Stimulated activated naive CD8-positive, alpha-beta T cell treated with anti-CD3 and anti-CD28 coated beads, Interleukin-15, amount 100 ng/mL, for 72 hours (primary cell): Measurements from ENCODE around the gene VMP1.
A peak's percentile ranks its signal among the peaks of the same experiment; 100 is the strongest.
"Not testable (repeated sequence)": the region's sequence is repeated elsewhere in the genome, so short reads cannot be mapped to it uniquely, and the experiment has no call there.

Source experiments
- ATAC-seq: fragments of 150-1000 bp; cut with Tn5 transposase; 2 replicates; pipeline ENCODE4 v1.10.0; 2021; ENCODE audit warnings: mild to moderate bottlenecking, moderate library complexity
- DNase-seq, 2 donors: peaks; one replicate each; pipeline ENCODE4 v3.0.0; 2021 to 2022
- H3K27ac Mint-ChIP-seq, 2 donors: one replicate each; pipeline ENCODE4 v1.8.0; 2022; ENCODE audit warnings: mild to moderate bottlenecking in 2 of 2, mixed read lengths in 2 of 2, moderate library complexity in 2 of 2
- H3K27me3 Mint-ChIP-seq: one replicate; pipeline ENCODE4 v1.8.0; 2022; ENCODE audit warnings: mixed read lengths
- H3K4me1 Mint-ChIP-seq: one replicate; pipeline ENCODE4 v1.8.0; 2022; ENCODE audit warnings: mild to moderate bottlenecking, mixed read lengths
- H3K4me3 Mint-ChIP-seq, 2 donors: one replicate each; pipeline ENCODE4 v1.8.0; 2022; ENCODE audit warnings: mild to moderate bottlenecking in 2 of 2, mixed read lengths in 2 of 2, moderate library complexity in 1 of 2
- H3K9me3 Mint-ChIP-seq, 2 donors: one replicate each; pipeline ENCODE4 v1.8.0; 2022; ENCODE audit warnings: mixed read lengths in 2 of 2

VMP1 gene

GRCh38 chr17:59815965-59816364, 108.5 kb downstream of the VMP1 start:
- Mint-ChIP-seq H3K4me3 (no peak overlapping the region), H3K27me3 (no peaks in the 10 kb centered on the region), H3K9me3 (no peaks in the 10 kb centered on the region), H3K4me1 (peaks cover 26% of the 10 kb centered on the region), H3K27ac (no peak overlapping the region)
- ATAC-seq (no peak), DNase-seq (no peak)

GRCh38 chr17:59825533-59826322, 118.3 kb downstream of the VMP1 start:
- ATAC-seq = peak; percentile 75
- peaks cover 75% of the 10 kb centered on the region for H3K4me1 Mint-ChIP-seq
- H3K27ac Mint-ChIP-seq = peak overlapping the region; percentile 99 to 100
- H3K9me3 Mint-ChIP-seq = no peaks in the 10 kb centered on the region
- peak overlapping the region; percentile 77 to 92 for H3K4me3 Mint-ChIP-seq
- no peaks in the 10 kb centered on the region for H3K27me3 Mint-ChIP-seq
- peak in 1 of 2 donors; percentile 70 for DNase-seq

- H3K27ac Mint-ChIP-seq = peak overlapping the region; percentile 99 to 100
- peaks cover 84% of the 10 kb centered on the region for H3K4me1 Mint-ChIP-seq
- DNase-seq = no peak
- peak overlapping the region; percentile 77 to 92 for H3K4me3 Mint-ChIP-seq
- ATAC-seq = no peak
- H3K27me3 Mint-ChIP-seq = no peaks in the 10 kb centered on the region
- no peaks in the 10 kb centered on the region for H3K9me3 Mint-ChIP-seq
Measured at GRCh38 chr17:59826706-59827453, 119.4 kb downstream of the VMP1 start.

DNA sequence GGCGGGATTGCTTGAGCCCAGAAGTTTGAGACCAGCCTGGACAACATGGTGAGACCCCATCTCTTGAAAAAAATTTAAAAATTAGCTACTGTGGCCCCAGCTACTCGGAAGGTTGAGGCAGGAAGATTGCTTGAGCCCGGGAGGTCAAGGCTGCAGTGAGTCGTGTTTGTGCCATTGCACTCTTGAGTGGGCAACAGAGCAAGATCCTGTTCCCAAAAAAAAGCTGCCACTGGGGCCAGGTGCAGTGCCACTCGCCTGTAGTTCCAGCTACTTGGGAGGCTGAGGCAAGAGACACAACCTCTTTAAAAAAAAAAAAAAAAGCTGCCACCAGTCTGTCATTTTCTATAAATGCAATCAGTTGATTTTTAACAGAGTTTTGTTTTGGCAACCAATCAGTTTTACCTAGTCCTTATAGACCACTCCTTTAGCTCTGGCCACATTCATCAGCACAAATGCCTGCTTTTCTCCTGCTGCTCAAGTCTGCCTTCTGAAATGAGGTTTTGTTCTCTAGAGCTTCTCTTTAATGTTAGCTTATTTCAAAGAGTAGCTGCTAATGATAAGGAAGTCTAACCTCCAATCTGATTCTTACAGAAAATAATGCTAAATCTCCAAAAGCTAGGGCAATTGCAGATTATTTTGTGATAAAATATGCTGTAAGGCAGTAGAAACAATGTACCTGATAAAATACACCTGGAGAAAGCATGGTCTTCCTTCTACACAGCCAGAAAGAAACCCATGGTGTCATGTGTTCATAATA, 120.4 kb downstream of the VMP1 start:
- no peaks in the 10 kb centered on the region for H3K9me3 Mint-ChIP-seq
- ATAC-seq (no peak), DNase-seq (no peak)
- peak overlapping the region; percentile 99 to 100 for H3K27ac Mint-ChIP-seq
- H3K4me3 Mint-ChIP-seq = peak overlapping the region; percentile 77 to 92
- H3K27me3 Mint-ChIP-seq = no peaks in the 10 kb centered on the region
- peaks cover 87% of the 10 kb centered on the region for H3K4me1 Mint-ChIP-seq

DNA sequence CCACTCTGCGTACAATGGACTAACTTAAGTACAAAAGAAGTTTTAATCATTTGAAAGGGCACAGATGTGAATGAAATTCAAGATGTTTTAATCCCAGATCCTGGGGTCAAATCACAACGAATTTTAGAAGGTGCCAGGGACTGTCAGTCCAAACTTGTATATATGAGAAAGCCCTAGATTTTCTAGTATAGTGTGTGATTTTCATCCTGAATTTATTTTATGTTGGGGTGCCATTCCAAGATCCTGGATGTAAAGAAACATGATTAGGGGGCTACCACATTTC, 121.0 kb downstream of the VMP1 start:
- DNase-seq (no peak), ATAC-seq (no peak)
- Mint-ChIP-seq H3K4me3 (peak overlapping the region; percentile 77 to 92), H3K4me1 (peaks cover 90% of the 10 kb centered on the region), H3K9me3 (no peaks in the 10 kb centered on the region), H3K27me3 (no peaks in the 10 kb centered on the region), H3K27ac (peak overlapping the region; percentile 99 to 100)

DNA sequence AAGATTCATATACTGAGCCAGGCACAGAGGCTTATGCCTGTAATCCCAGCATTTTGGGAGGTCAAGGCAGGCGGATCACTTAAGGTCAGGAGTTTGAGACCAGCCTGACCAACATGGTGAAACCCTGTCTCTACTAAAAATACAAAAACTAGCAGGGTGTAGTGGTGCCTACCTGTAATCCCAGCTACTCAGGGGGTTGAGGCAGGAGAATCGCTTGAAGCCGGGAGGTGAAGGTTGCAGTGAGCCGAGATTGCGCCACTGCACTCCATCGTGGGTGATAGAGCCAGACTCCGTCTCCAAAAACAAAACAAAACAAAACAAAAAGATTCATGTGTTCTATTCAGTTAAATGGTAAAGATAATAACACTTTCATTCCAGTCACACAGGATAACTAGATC, 121.4 kb downstream of the VMP1 start:
- not testable (repeated sequence) for DNase-seq, H3K9me3 Mint-ChIP-seq, H3K27me3 Mint-ChIP-seq
- Mint-ChIP-seq H3K4me1 (peaks cover 90% of the 10 kb centered on the region), H3K27ac (peak overlapping the region; percentile 99 to 100), H3K4me3 (peak overlapping the region; percentile 77 to 92)
- peak; percentile 3 for ATAC-seq

DNA sequence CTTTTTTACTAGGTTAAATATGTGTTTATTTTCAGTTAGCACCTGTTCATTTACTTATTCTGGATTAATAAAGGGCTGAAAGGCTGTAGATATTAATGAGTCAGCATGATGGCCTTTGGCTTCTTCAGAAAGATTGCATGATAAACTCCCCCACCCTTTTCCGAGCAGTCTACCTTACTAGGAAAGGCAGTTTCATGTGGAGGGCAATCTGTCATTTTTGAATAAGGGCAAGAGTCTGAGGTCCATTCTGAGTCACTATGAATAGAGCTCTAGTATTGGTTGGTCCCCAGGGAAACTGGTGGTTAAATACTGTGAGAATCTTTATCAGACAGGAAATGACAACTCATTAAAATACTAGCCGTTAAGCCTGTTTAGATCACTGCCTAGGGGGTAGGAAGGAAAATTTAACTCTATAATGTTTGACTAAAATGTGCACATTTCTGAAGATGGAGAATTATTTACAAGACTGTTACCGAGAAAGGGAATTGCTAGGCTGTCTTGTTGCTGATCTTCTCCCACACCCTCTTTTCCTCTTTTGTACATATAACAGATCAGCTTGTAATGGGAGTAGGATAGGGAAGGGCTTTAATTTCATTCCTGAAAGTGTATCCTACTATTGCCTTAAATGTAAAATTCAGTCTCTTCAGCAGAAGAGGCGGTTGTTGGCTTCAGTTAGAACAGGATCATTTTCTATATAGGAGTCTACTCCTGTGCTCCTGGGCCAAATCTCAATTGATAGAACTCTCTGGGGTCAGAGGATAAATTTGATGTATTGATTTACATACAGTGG, 122.0 kb downstream of the VMP1 start:
- H3K4me1 Mint-ChIP-seq = peaks cover 89% of the 10 kb centered on the region
- H3K4me3 Mint-ChIP-seq = peak overlapping the region; percentile 77 to 92
- peak in 1 of 2 donors; percentile 79 for DNase-seq
- ATAC-seq = peak; percentile 88
- H3K9me3 Mint-ChIP-seq = no peaks in the 10 kb centered on the region
- H3K27me3 Mint-ChIP-seq = no peaks in the 10 kb centered on the region
- peak overlapping the region; percentile 99 to 100 for H3K27ac Mint-ChIP-seq

- Mint-ChIP-seq H3K27me3 (no peaks in the 10 kb centered on the region), H3K27ac (peak overlapping the region; percentile 99 to 100), H3K4me3 (peak overlapping the region; percentile 77 to 92), H3K9me3 (no peaks in the 10 kb centered on the region), H3K4me1 (peaks cover 87% of the 10 kb centered on the region)
- DNase-seq (peak in 1 of 2 donors; percentile 53), ATAC-seq (no peak)
Measured at GRCh38 chr17:59830007-59830630, 122.7 kb downstream of the VMP1 start.

DNA sequence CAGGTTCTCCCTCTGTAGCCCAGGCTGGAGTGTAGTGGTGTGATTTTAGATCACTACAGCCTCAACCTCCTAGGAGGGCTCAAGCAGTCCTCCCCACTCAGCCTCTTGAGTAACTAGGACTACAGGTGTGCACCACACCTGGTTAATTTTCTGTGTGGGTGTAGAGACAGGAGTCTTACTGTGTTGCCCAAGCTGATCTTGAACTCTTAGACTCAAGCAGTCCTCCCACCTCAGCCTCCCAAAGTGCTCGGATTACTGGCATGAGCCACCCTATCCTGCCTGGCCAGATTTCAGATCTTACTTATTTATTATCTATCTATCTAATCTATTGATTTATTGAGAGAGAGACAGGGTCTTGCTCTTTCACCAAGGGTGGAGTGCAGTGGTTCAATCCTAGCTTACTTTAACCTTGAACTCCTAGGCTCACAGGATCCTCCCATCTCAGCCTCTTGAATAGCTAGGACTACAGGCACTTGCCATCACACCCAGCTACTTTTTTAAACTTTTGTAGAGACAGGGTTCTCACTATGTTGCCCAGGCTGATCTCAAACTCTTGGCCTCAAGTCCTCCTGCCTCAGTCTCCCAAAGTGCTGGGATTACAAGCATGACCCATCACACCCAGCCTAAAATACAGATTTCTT, 123.5 kb downstream of the VMP1 start:
- ATAC-seq (no peak), DNase-seq (no peak)
- H3K4me1 Mint-ChIP-seq = peaks cover 79% of the 10 kb centered on the region
- H3K9me3 Mint-ChIP-seq = no peaks in the 10 kb centered on the region
- H3K27ac Mint-ChIP-seq = peak overlapping the region; percentile 96 to 100
- no peaks in the 10 kb centered on the region for H3K27me3 Mint-ChIP-seq
- H3K4me3 Mint-ChIP-seq = peak overlapping the region; percentile 49 to 92

DNA sequence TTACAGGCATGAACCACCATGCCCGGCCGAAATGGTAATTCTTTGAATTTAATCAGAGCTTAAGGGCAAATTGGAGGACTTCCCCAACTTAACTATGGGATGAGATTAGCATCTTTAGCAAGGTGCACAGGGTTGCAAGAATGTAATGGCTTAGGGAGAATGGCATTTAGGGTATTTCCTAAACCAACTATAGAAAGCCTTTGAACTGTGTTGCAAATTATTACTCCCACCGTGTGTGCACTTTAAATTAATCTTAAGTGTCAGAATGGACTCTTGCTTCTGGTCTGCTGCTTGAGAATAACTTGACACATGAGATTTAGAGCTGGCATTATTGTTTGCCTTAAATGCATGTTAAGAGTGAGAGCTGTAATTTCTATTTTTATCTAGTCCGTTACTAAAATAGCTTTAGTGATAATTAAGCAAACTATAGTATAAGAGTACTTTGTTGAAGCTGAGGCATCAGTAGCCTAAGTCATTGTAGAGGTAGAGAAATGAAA, 125.5 kb downstream of the VMP1 start:
- Mint-ChIP-seq H3K27ac (peak overlapping the region; percentile 10 to 42), H3K4me1 (peaks cover 76% of the 10 kb centered on the region), H3K4me3 (peak overlapping the region; percentile 16 to 19), H3K27me3 (no peaks in the 10 kb centered on the region), H3K9me3 (no peaks in the 10 kb centered on the region)
- no peak for DNase-seq
- ATAC-seq = no peak

GRCh38 chr17:59837308-59838051, 130.0 kb downstream of the VMP1 start:
- peak overlapping the region; percentile 99 to 100 for H3K27ac Mint-ChIP-seq
- H3K9me3 Mint-ChIP-seq = no peaks in the 10 kb centered on the region
- peak; percentile 90 for ATAC-seq
- no peaks in the 10 kb centered on the region for H3K27me3 Mint-ChIP-seq
- peaks cover 48% of the 10 kb centered on the region for H3K4me1 Mint-ChIP-seq
- DNase-seq = peak; percentile 73 to 84
- H3K4me3 Mint-ChIP-seq = peak overlapping the region; percentile 91 to 99

DNA sequence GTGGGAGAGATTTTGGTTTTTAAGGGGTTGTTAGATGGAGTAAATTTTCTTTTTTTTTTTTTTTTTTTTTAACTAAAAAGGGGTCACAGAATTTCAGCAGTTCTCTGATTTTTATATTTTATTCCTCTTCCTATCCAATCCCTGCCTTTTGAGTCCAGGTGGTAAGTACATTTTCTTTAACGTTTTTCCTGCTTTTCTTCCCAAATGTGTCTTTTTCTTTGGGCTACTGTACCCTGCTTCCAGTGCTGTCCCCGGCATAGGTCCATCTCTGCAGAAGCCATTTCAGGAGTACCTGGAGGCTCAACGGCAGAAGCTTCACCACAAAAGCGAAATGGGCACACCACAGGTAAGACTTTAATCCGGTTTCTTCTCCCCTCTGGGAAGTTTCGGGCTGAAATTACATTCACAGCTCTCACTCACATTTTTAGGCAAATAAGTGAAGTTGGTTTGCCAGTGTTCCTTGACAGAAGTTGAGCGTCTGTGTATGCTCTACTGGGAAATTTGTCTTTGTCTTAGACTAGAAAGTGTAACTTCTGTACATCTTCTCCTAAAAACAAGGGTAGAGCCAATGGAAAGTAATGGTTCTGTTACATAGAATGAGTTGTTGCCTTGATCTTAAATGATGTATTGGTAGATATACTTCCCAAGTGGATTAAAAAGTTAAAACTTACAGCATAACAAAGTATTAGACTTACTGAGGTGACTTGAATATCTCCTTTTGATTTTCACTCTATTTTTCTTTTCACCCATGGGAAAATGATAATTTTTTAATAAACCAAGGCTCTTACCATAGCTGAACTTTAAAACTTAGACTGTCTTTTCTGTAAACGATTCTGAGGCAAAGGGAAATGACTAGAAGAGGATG, 130.8 kb downstream of the VMP1 start:
- Mint-ChIP-seq H3K27ac (peak overlapping the region; percentile 99 to 100), H3K4me1 (peaks cover 48% of the 10 kb centered on the region), H3K9me3 (no peaks in the 10 kb centered on the region), H3K4me3 (peak overlapping the region; percentile 91 to 99), H3K27me3 (no peaks in the 10 kb centered on the region)
- peak in 1 of 2 donors; percentile 67 for DNase-seq
- no peak for ATAC-seq
